OCI-LY7 (cell line): ENCODE results near the gene MARF1. TPM values are rescaled to one million over a fixed set of nuclear protein-coding genes. Genes with fewer than 3 reads are reported as not detected.

Experiments
- BruUV-seq: library from RNA; stranded (reverse); fragments of 400-500 nt; replicated peaks from 2 replicates; lab custom pipeline; 2021; lab: Mats Ljungman, UMichigan
- CTCF ChIA-PET: fragments of 300-600 bp; sonication (Branson Sonifier 250); formaldehyde crosslinking; loops from one replicate; lab custom pipeline; 2022; ENCODE audit warnings: antibody characterized with exemption; ENCODE audit not compliant: unreplicated experiment; lab: Charles Lee
- POLR2A ChIA-PET: fragments of 300-600 bp; sonication (Branson Sonifier 250); formaldehyde crosslinking; loops from one replicate; lab custom pipeline; 2022; ENCODE audit warnings: antibody characterized with exemption; lab: Charles Lee
- DNase-seq: peaks from one replicate; pipeline ENCODE4 v3.0.0-alpha.2; 2015; ENCODE audit warnings: low spot score
- H2AFZ ChIP-seq: fragments of 200-600 bp; sonication (generic), shearing (Covaris generic); 2 replicates; pipeline ENCODE4 v1.6.1; 2014; ENCODE audit warnings: mild to moderate bottlenecking, antibody characterized with exemption, low read length, moderate library complexity
- H3K27ac ChIP-seq: fragments of 200-600 bp; sonication (generic); 2 replicates; pipeline ENCODE4 v1.5.1; 2014; ENCODE audit warnings: mixed run types, low read depth, mild to moderate bottlenecking, moderate library complexity, low read length, inconsistent platforms; ENCODE audit not compliant: poor library complexity, severe bottlenecking
- H3K36me3 ChIP-seq: fragments of 200-600 bp; sonication (generic); 2 replicates; pipeline ENCODE4 v1.6.1; 2014; ENCODE audit warnings: mild to moderate bottlenecking, antibody characterized with exemption, low read length, moderate library complexity, mixed read lengths; ENCODE audit not compliant: insufficient read depth
- H3K4me1 ChIP-seq: fragments of 200-600 bp; sonication (generic); 2 replicates; pipeline ENCODE4 v1.5.1; 2014; ENCODE audit warnings: mild to moderate bottlenecking, low read length; ENCODE audit not compliant: insufficient read depth, poor library complexity, severe bottlenecking
- H3K4me2 ChIP-seq: fragments of 200-600 bp; sonication (generic); 2 replicates; pipeline ENCODE4 v1.6.1; 2014; ENCODE audit warnings: mild to moderate bottlenecking, low read length
- H3K4me3 ChIP-seq: fragments of 200-600 bp; sonication (generic); 2 replicates; pipeline ENCODE4 v1.5.1; 2014; ENCODE audit warnings: mild to moderate bottlenecking, low read depth, low read length; ENCODE audit not compliant: poor library complexity, severe bottlenecking
- H3K79me2 ChIP-seq: fragments of 200-600 bp; sonication (generic); 2 replicates; pipeline ENCODE4 v1.6.1; 2016; ENCODE audit warnings: low read depth, mild to moderate bottlenecking, low read length, moderate library complexity, mixed read lengths; ENCODE audit not compliant: insufficient read depth
- H3K9me2 ChIP-seq: fragments of 200-600 bp; sonication (generic); 2 replicates; pipeline ENCODE4 v1.6.1; 2016; ENCODE audit warnings: mild to moderate bottlenecking, low read length, mixed read lengths; ENCODE audit not compliant: insufficient read depth
- H3K9me3 ChIP-seq: fragments of 200-600 bp; sonication (generic); 2 replicates; pipeline ENCODE4 v1.6.1; 2014; ENCODE audit warnings: mild to moderate bottlenecking, mixed run types, low read length, mixed read lengths
- H4K20me1 ChIP-seq: fragments of 200-600 bp; sonication (generic); 2 replicates; pipeline ENCODE4 v1.6.1; 2014; ENCODE audit warnings: mild to moderate bottlenecking, antibody characterized with exemption, low read length, moderate library complexity, mixed read lengths; ENCODE audit not compliant: insufficient read depth
- CTCF ChIP-seq: fragments of 200-600 bp; sonication (generic); conservative IDR thresholded peaks from 2 replicates; pipeline ENCODE4 v1.5.1; 2014; ENCODE audit warnings: mild to moderate bottlenecking, antibody characterized with exemption, low read length, moderate library complexity, mixed read lengths
- EZH2phosphoT487 ChIP-seq: fragments of 200-600 bp; sonication (generic); IDR thresholded peaks from 2 replicates; pipeline ENCODE4 v1.6.1; 2018; ENCODE audit warnings: low read depth, borderline replicate concordance, mild to moderate bottlenecking, mixed run types, antibody characterized with exemption, low read length, moderate library complexity, mixed read lengths
- intact Hi-C: fragments of 100-400 bp; cut with micrococcal nuclease; formaldehyde crosslinking; loops from one replicate; pipeline ENCODE4 v1.10.0; 2022; ENCODE audit not compliant: unreplicated experiment
- total RNA-seq, 2 experiments: library from RNA; depleted of rRNA in 1 of 2; stranded (reverse); fragments of >200 nt in 1 of 2; shearing (Covaris generic) in 1 of 2; gene quantifications; 2 replicates each; pipeline ENCODE4 v1.2.3, GENCODE V29; 2014 to 2022

The MARF1 gene
- total RNA-seq, 2 experiments from 2014 or later: 20.6 to 71.1 TPM

GRCh38 chr16:15617901-15618300 lies 25.1 kb downstream of the MARF1 start:
- ChIA-PET POLR2A (no interaction called here), CTCF (no interaction called here)
- Histone ChIP-seq H3K9me2 (no peaks in the 10 kb centered on the region), H3K36me3 (peaks cover 88% of the 10 kb centered on the region), H3K79me2 (no peaks in the 10 kb centered on the region), H3K4me3 (no peak overlapping the region), H3K4me2 (no peak overlapping the region), H4K20me1 (no peaks in the 10 kb centered on the region), H3K9me3 (no peaks in the 10 kb centered on the region), H3K4me1 (no peaks in the 10 kb centered on the region), H3K27ac (no peak overlapping the region), H2AFZ (no peak overlapping the region)
- TF ChIP-seq CTCF: no peak
- TF ChIP-seq EZH2phosphoT487: no peak
- intact Hi-C loops: no loop called here
- DNase-seq: no peak
- no TSS peak for BruUV-seq

GRCh38 chr16:15616475-15617165 lies 26.3 kb downstream of the MARF1 start:
- H3K36me3 ChIP-seq: peaks cover 88% of the 10 kb centered on the region
- H3K4me2 ChIP-seq: no peak overlapping the region
- H3K4me1 ChIP-seq: no peaks in the 10 kb centered on the region
- intact Hi-C loops: no loop called here
- H2AFZ ChIP-seq: no peak overlapping the region
- no peak for DNase-seq
- H3K4me3 ChIP-seq: no peak overlapping the region
- H4K20me1 ChIP-seq: no peaks in the 10 kb centered on the region
- H3K27ac ChIP-seq: no peak overlapping the region
- no peaks in the 10 kb centered on the region for H3K9me3 ChIP-seq
- no peaks in the 10 kb centered on the region for H3K79me2 ChIP-seq
- POLR2A ChIA-PET: no interaction called here
- CTCF ChIA-PET: no interaction called here
- H3K9me2 ChIP-seq: no peaks in the 10 kb centered on the region
- no peak for TF ChIP-seq CTCF
- TF ChIP-seq EZH2phosphoT487: no peak
- no TSS peak for BruUV-seq

- ChIA-PET CTCF (no interaction called here), POLR2A (no interaction called here)
- BruUV-seq: no TSS peak
- H3K4me1 ChIP-seq: no peaks in the 10 kb centered on the region
- no peaks in the 10 kb centered on the region for H3K9me2 ChIP-seq
- no peaks in the 10 kb centered on the region for H3K9me3 ChIP-seq
- no peaks in the 10 kb centered on the region for H4K20me1 ChIP-seq
- H3K4me2 ChIP-seq: no peak overlapping the region
- DNase-seq: no peak
- intact Hi-C loops: no loop called here
- TF ChIP-seq EZH2phosphoT487: no peak
- TF ChIP-seq CTCF: no peak
- H3K4me3 ChIP-seq: no peak overlapping the region
- no peak overlapping the region for H3K27ac ChIP-seq
- H3K79me2 ChIP-seq: no peaks in the 10 kb centered on the region
- no peak overlapping the region for H2AFZ ChIP-seq
- peaks cover 88% of the 10 kb centered on the region for H3K36me3 ChIP-seq
These were observed 26.9 kb downstream of the MARF1 start for GRCh38 chr16:15616012-15616411.
